ENCODE results near the gene ISLR. TPM values are rescaled to one million over a fixed set of nuclear protein-coding genes. Genes with fewer than 3 reads are reported as not detected.

ISLR gene
- total and polyA plus RNA-seq, 2 experiments from 2014 or later, result 0.55 TPM; not detected in 1

GRCh38 chr15:74176262-74177214 is 3.0 kb downstream of the ISLR start:
- Histone ChIP-seq H3K27ac (ENCODE audit: low read depth) (no peak overlapping the region), H4K20me1 (replicated peaks; ENCODE audit: insufficient read depth) (no peaks in the 10 kb centered on the region), H3K4me2 (no peak overlapping the region), H3K36me3 (ENCODE audit: insufficient read depth) (no peaks in the 10 kb centered on the region; the same call in 1 of the 2 replicates), H3K9me2 (ENCODE audit: insufficient read depth) (no peaks in the 10 kb centered on the region), H3K4me1 (ENCODE audit: insufficient read depth) (peaks cover 17% of the 10 kb centered on the region), H3K79me2 (replicated peaks; ENCODE audit: insufficient read depth) (no peaks in the 10 kb centered on the region), H3F3A (replicated peaks; ENCODE audit: low read depth) (no peaks in the 10 kb centered on the region), H2AFZ (no peak overlapping the region), H3K4me3 (no peak overlapping the region), H3K27me3 (ENCODE audit: insufficient read depth) (no peaks in the 10 kb centered on the region)
- no peaks in the 10 kb centered on the region for H3K9me3 Mint-ChIP-seq
- H3K4me3 Mint-ChIP-seq, result no peak overlapping the region
- peaks cover 30% of the 10 kb centered on the region for H3K27me3 Mint-ChIP-seq (ENCODE audit: insufficient read depth, low read depth, poor library complexity)
- ATAC-seq, result peak; percentile 61
- peak; percentile 44 for DNase-seq (ENCODE audit: low spot score)
- H3K27ac Mint-ChIP-seq, result no peak overlapping the region; the same call in 1 of the 2 replicates
- H3K36me3 Mint-ChIP-seq (ENCODE audit: low read depth), result no peaks in the 10 kb centered on the region; the same call in 2 of the 3 replicates
- no peak for TF ChIP-seq ZNF114 (CRISPR knock-in tag; IDR thresholded peaks at IDR 0.05)
- no peak for TF ChIP-seq ZNF331 (CRISPR knock-in tag; IDR thresholded peaks at IDR 0.05; ENCODE audit: low read depth)
- TF ChIP-seq CTCF (conservative IDR thresholded peaks at IDR 0.05; ENCODE audit: low read depth in 2 of 2), result peak in 1 of 2 experiments; percentile 40; a peak in 3 of 4 replicates
- peaks cover 39% of the 10 kb centered on the region for H3K4me1 Mint-ChIP-seq

- Histone ChIP-seq H3K9me2 (ENCODE audit: insufficient read depth) (no peaks in the 10 kb centered on the region), H3K4me1 (ENCODE audit: insufficient read depth) (peaks cover 7% of the 10 kb centered on the region), H2AFZ (no peak overlapping the region), H3K79me2 (replicated peaks; ENCODE audit: insufficient read depth) (no peaks in the 10 kb centered on the region), H3F3A (replicated peaks; ENCODE audit: low read depth) (no peaks in the 10 kb centered on the region), H3K4me2 (no peak overlapping the region), H4K20me1 (replicated peaks; ENCODE audit: insufficient read depth) (no peaks in the 10 kb centered on the region), H3K36me3 (ENCODE audit: insufficient read depth) (no peaks in the 10 kb centered on the region; the same call in 1 of the 2 replicates), H3K27me3 (ENCODE audit: insufficient read depth) (no peaks in the 10 kb centered on the region), H3K27ac (ENCODE audit: low read depth) (no peak overlapping the region), H3K4me3 (no peak overlapping the region)
- DNase-seq (ENCODE audit: low spot score), result no peak
- no peak for TF ChIP-seq STAT1 (IDR thresholded peaks at IDR 0.05; ENCODE audit: unreplicated experiment)
- TF ChIP-seq EZH2phosphoT487 (IDR thresholded peaks at IDR 0.05; ENCODE audit: unreplicated experiment), result no peak
- no peak for TF ChIP-seq NANOG (IDR thresholded peaks at IDR 0.05; ENCODE audit: borderline replicate concordance)
- TF ChIP-seq EZH2 (IDR thresholded peaks at IDR 0.05; ENCODE audit: low read depth, unreplicated experiment), result no peak
- no peak for TF ChIP-seq POLR2AphosphoS5 (IDR thresholded peaks at IDR 0.05; ENCODE audit: low read depth)
- no peak for TF ChIP-seq ZNF462 (CRISPR knock-in tag; IDR thresholded peaks at IDR 0.05)
- H3K4me1 Mint-ChIP-seq, result peaks cover 26% of the 10 kb centered on the region
- no peaks in the 10 kb centered on the region; the same call in 2 of the 3 replicates for H3K36me3 Mint-ChIP-seq (ENCODE audit: low read depth)
- ATAC-seq, result no peak
- no peak overlapping the region for H3K4me3 Mint-ChIP-seq
- no peak overlapping the region; the same call in 1 of the 2 replicates for H3K27ac Mint-ChIP-seq
- no peaks in the 10 kb centered on the region for H3K9me3 Mint-ChIP-seq
- H3K27me3 Mint-ChIP-seq (ENCODE audit: insufficient read depth, low read depth, poor library complexity), result peaks cover 25% of the 10 kb centered on the region
Observed at GRCh38 chr15:74178326-74179100, 5.0 kb downstream of the ISLR start.

Data from GM23338 (cell line).